WI38 (cell line): ENCODE measurements around the gene VAT1.

Source experiments
- H3K4me3 ChIP-seq: 2 replicates; pipeline ENCODE4 v1.5.1; 2011; ENCODE audit warnings: low read depth, mild to moderate bottlenecking, control low read depth, low read length
- CTCF ChIP-seq: IDR thresholded peaks from 2 replicates; pipeline ENCODE4 v1.5.1; 2012; ENCODE audit warnings: low read depth, mild to moderate bottlenecking, control low read depth, low read length

Gene VAT1

GRCh38 chr17:42971589-42971988 is 50.6 kb downstream of the VAT1 start:
- H3K4me3 ChIP-seq = no peak overlapping the region
- no peak for TF ChIP-seq CTCF

GRCh38 chr17:42969001-42969581 is 53.1 kb downstream of the VAT1 start:
- no peak for TF ChIP-seq CTCF
- no peak overlapping the region for H3K4me3 ChIP-seq

- H3K4me3 ChIP-seq = no peak overlapping the region
- no peak for TF ChIP-seq CTCF
Measured at GRCh38 chr17:42967925-42968324, 54.3 kb downstream of the VAT1 start.
